Diencephalon (tissue), 1 donor: ENCODE data around the gene CCZ1B. TPM values are rescaled to one million over a fixed set of nuclear protein-coding genes. Genes with fewer than 3 reads are reported as not detected.

Experiments used
- total RNA-seq: library from RNA; depleted of rRNA; stranded (reverse); fragments of >200 nt; gene quantifications from one replicate; pipeline ENCODE4 v1.2.3, GENCODE V29; 2014

CCZ1B gene
- 146 TPM for total RNA-seq

GRCh38 chr7:6826151-6826550 is at the start of gene CCZ1B:
TSS of gene CCZ1B (minus strand) at chr7:6826275. CDS start at chr7:6826197, 78 bp downstream.

GRCh38 chr7:6753964-6754363 is 72.1 kb downstream of the CCZ1B start, which contains the start of gene RSPH10B2:
TSS of gene RSPH10B2 (plus strand) at chr7:6754103. CDS start at chr7:6757678, 3,575 bp downstream.

Other genes with a start within 250 kb of the CCZ1B start
- gene ZDHHC4, start 248.8 kb downstream of the CCZ1B start, total RNA-seq = 79.1 TPM
- 23.5 TPM for gene INTS15, start 236.3 kb downstream of the CCZ1B start, total RNA-seq
- gene ZNF853, start 210.7 kb downstream of the CCZ1B start, total RNA-seq = 28.8 TPM
- 17.3 TPM for gene ZNF316, start 189.0 kb downstream of the CCZ1B start, total RNA-seq
- 29.8 TPM for gene ZNF12, start 119.3 kb downstream of the CCZ1B start, total RNA-seq
- gene RSPH10B2, start 72.2 kb downstream of the CCZ1B start, total RNA-seq = 6.0 TPM